IMR-90 (cell line): ENCODE results near the gene MYO7B. TPM values are rescaled to one million over a fixed set of nuclear protein-coding genes. Genes with fewer than 3 reads are reported as not detected.

ENCODE experiments used
- ATAC-seq: fragments of 200-7000 bp; cut with Tn5 transposase; 2 replicates; pipeline ENCODE4 v1.9.1; 2020; ENCODE audit warnings: low read depth, mild to moderate bottlenecking, moderate library complexity
- BruUV-seq: library from RNA; stranded (reverse); fragments of 400-500 nt; replicated peaks from 2 replicates; lab custom pipeline; 2021; lab: Mats Ljungman, UMichigan
- CTCF ChIA-PET: fragments of 300-600 bp; formaldehyde crosslinking; extraction: SDS; loops from one replicate; lab custom pipeline; 2021; ENCODE audit warnings: antibody characterized with exemption; lab: Yijun Ruan, JAX
- POLR2A ChIA-PET: fragments of 300-600 bp; sonication (Branson Sonifier 250); formaldehyde crosslinking; loops from one replicate; lab custom pipeline; 2022; ENCODE audit warnings: antibody characterized with exemption; ENCODE audit not compliant: unreplicated experiment; lab: Charles Lee
- DNase-seq: peaks from one replicate; pipeline ENCODE4 v3.0.0; 2013
- H2AFZ ChIP-seq: replicated peaks from 2 replicates; pipeline ENCODE3; 2013; ENCODE audit warnings: low read length, mild to moderate bottlenecking; ENCODE audit not compliant: poor library complexity
- H2AK5ac ChIP-seq: 2 replicates; pipeline ENCODE4 v1.6.1; 2013; ENCODE audit warnings: low read depth, low read length, inconsistent platforms
- H2AK9ac ChIP-seq: replicated peaks from 2 replicates; pipeline ENCODE3; 2013; ENCODE audit warnings: mild to moderate bottlenecking, low read depth, low read length, moderate library complexity; ENCODE audit not compliant: poor library complexity
- H2BK120ac ChIP-seq: 2 replicates; pipeline ENCODE4 v1.6.1; 2013; ENCODE audit warnings: low read depth, low read length, inconsistent platforms
- H2BK15ac ChIP-seq: 3 replicates; pipeline ENCODE4 v1.6.1; 2013; ENCODE audit warnings: low read depth, low read length, inconsistent platforms
- H2BK20ac ChIP-seq: 2 replicates; pipeline ENCODE4 v1.6.1; 2013; ENCODE audit warnings: low read depth, mild to moderate bottlenecking, inconsistent platforms, low read length, moderate library complexity
- H2BK5ac ChIP-seq: 2 replicates; pipeline ENCODE4 v1.6.1; 2013; ENCODE audit warnings: mild to moderate bottlenecking, low read depth, low read length, inconsistent platforms; ENCODE audit not compliant: poor library complexity, severe bottlenecking
- H3K14ac ChIP-seq: replicated peaks from 2 replicates; pipeline ENCODE4 v1.6.1; 2013; ENCODE audit warnings: low read depth, low read length, inconsistent platforms
- H3K18ac ChIP-seq: 2 replicates; pipeline ENCODE4 v1.6.1; 2013; ENCODE audit warnings: low read depth, low read length, control low read depth
- H3K23ac ChIP-seq: 2 replicates; pipeline ENCODE4 v1.6.1; 2013; ENCODE audit warnings: low read depth, low read length, inconsistent platforms
- H3K27ac ChIP-seq: 2 replicates; pipeline ENCODE4 v1.5.1; 2013; ENCODE audit warnings: mild to moderate bottlenecking, control low read depth, low read length; ENCODE audit not compliant: insufficient read depth
- H3K27me3 ChIP-seq: 2 replicates; pipeline ENCODE4 v1.6.1; 2013; ENCODE audit warnings: low read length; ENCODE audit not compliant: control insufficient read depth, insufficient read depth
- H3K36me3 ChIP-seq: 2 replicates; pipeline ENCODE4 v1.6.1; 2013; ENCODE audit warnings: low read length, mixed read lengths; ENCODE audit not compliant: control insufficient read depth, insufficient read depth
- H3K4ac ChIP-seq: 2 replicates; pipeline ENCODE4 v1.6.1; 2013; ENCODE audit warnings: low read depth, low read length, inconsistent platforms
- H3K4me1 ChIP-seq: 2 replicates; pipeline ENCODE4 v1.6.1; 2013; ENCODE audit warnings: low read length, mixed read lengths; ENCODE audit not compliant: control insufficient read depth, insufficient read depth
- H3K4me2 ChIP-seq: 2 replicates; pipeline ENCODE4 v1.6.1; 2013; ENCODE audit warnings: low read depth, mild to moderate bottlenecking, control low read depth, low read length, moderate library complexity
- H3K4me3 ChIP-seq: 2 replicates; pipeline ENCODE4 v1.5.1; 2013; ENCODE audit warnings: low read depth, mild to moderate bottlenecking, control low read depth, low read length, moderate library complexity; ENCODE audit not compliant: insufficient read depth
- H3K56ac ChIP-seq: 2 replicates; pipeline ENCODE4 v1.6.1; 2013; ENCODE audit warnings: low read length, inconsistent platforms; ENCODE audit not compliant: insufficient read depth; ENCODE audit errors: extremely low read depth
- H3K79me1 ChIP-seq, 2 experiments: 2 replicates each; pipeline ENCODE4 v1.6.1; 2013; ENCODE audit warnings: low read length in 2 of 2, inconsistent platforms in 1 of 2, low read depth in 1 of 2
- H3K9ac ChIP-seq: 2 replicates; pipeline ENCODE4 v1.6.1; 2013; ENCODE audit warnings: low read depth, low read length, control low read depth
- H3K9me1 ChIP-seq: 2 replicates; pipeline ENCODE4 v1.6.1; 2013; ENCODE audit warnings: low read length, inconsistent platforms; ENCODE audit not compliant: insufficient read depth
- H3K9me3 ChIP-seq: 2 replicates; pipeline ENCODE4 v1.6.1; 2013; ENCODE audit warnings: low read length; ENCODE audit not compliant: control insufficient read depth, insufficient read depth
- H4K20me1 ChIP-seq: 2 replicates; pipeline ENCODE4 v1.6.1; 2013; ENCODE audit warnings: low read length, inconsistent platforms; ENCODE audit not compliant: insufficient read depth
- H4K5ac ChIP-seq: 2 replicates; pipeline ENCODE4 v1.6.1; 2013; ENCODE audit warnings: mild to moderate bottlenecking, low read depth, low read length, control low read depth
- H4K8ac ChIP-seq, 2 experiments: 2 replicates each; pipeline ENCODE4 v1.6.1; 2013; ENCODE audit warnings: low read depth in 2 of 2, low read length in 2 of 2, control low read depth in 1 of 2, inconsistent platforms in 1 of 2
- H4K91ac ChIP-seq: 2 replicates; pipeline ENCODE4 v1.6.1; 2013; ENCODE audit warnings: low read depth, low read length, inconsistent platforms; ENCODE audit not compliant: insufficient read depth
- BHLHE40 ChIP-seq: fragments of 150-350 bp; IDR thresholded peaks from 2 replicates; pipeline ENCODE4 v1.6.1; 2016; ENCODE audit warnings: mild to moderate bottlenecking, low read depth, low read length
- CEBPB ChIP-seq: IDR thresholded peaks from 2 replicates; pipeline ENCODE4 v1.6.1; 2012; ENCODE audit warnings: low read depth, low read length, improper control_type of control experiment
- CHD1 ChIP-seq: IDR thresholded peaks from 2 replicates; pipeline ENCODE4 v1.6.1; 2012; ENCODE audit warnings: low read depth, low read length, improper control_type of control experiment
- CTCF ChIP-seq: conservative IDR thresholded peaks from 2 replicates; pipeline ENCODE4 v1.5.1; 2012; ENCODE audit warnings: mild to moderate bottlenecking, low read depth, low read length, improper control_type of control experiment
- ELK1 ChIP-seq: fragments of 150-350 bp; IDR thresholded peaks from 2 replicates; pipeline ENCODE4 v1.6.1; 2016; ENCODE audit warnings: low read depth, mild to moderate bottlenecking, low read length, moderate library complexity, borderline replicate concordance
- FOS ChIP-seq: fragments of 150-350 bp; IDR thresholded peaks from 2 replicates; pipeline ENCODE4 v1.6.1; 2016; ENCODE audit warnings: low read depth, low read length
- MAFK ChIP-seq: IDR thresholded peaks from 2 replicates; pipeline ENCODE4 v1.6.1; 2012; ENCODE audit warnings: low read depth, low read length, improper control_type of control experiment
- MAZ ChIP-seq: IDR thresholded peaks from 2 replicates; pipeline ENCODE4 v1.6.1; 2012; ENCODE audit warnings: low read depth, mild to moderate bottlenecking, low read length, improper control_type of control experiment, moderate library complexity, borderline replicate concordance
- MXI1 ChIP-seq: IDR thresholded peaks from 2 replicates; pipeline ENCODE4 v1.6.1; 2012; ENCODE audit warnings: low read depth, mild to moderate bottlenecking, low read length, moderate library complexity, borderline replicate concordance
- NFE2L2 ChIP-seq: fragments of 150-350 bp; IDR thresholded peaks from 2 replicates; pipeline ENCODE4 v1.6.1; 2016; ENCODE audit warnings: low read depth, mild to moderate bottlenecking, low read length
- POLR2A ChIP-seq: IDR thresholded peaks from 2 replicates; pipeline ENCODE4 v1.6.1; 2012; ENCODE audit warnings: mild to moderate bottlenecking, low read depth, low read length
- RAD21 ChIP-seq: IDR thresholded peaks from 2 replicates; pipeline ENCODE4 v1.6.1; 2012; ENCODE audit warnings: low read length, improper control_type of control experiment
- RCOR1 ChIP-seq: IDR thresholded peaks from 2 replicates; pipeline ENCODE4 v1.6.1; 2012; ENCODE audit warnings: mild to moderate bottlenecking, low read length, improper control_type of control experiment; ENCODE audit not compliant: insufficient replicate concordance
- RFX5 ChIP-seq: IDR thresholded peaks from 2 replicates; pipeline ENCODE4 v1.8.0; 2012; ENCODE audit warnings: low read depth, mild to moderate bottlenecking, low read length, moderate library complexity
- SMC3 ChIP-seq: fragments of 150-350 bp; IDR thresholded peaks from 2 replicates; pipeline ENCODE4 v1.6.1; 2016; ENCODE audit warnings: low read depth, mild to moderate bottlenecking, antibody characterized with exemption, low read length, moderate library complexity
- USF2 ChIP-seq: fragments of 150-350 bp; IDR thresholded peaks from 2 replicates; pipeline ENCODE4 v1.6.1; 2017; ENCODE audit warnings: mild to moderate bottlenecking, antibody characterized with exemption, low read length, low read depth
- WGBS, 2 experiments: methylation state at CpG; one replicate each; pipeline versions ENCODE4 v1.1.5 to v1.1.7; 2013; ENCODE audit warnings: missing lambda C conversion rate in 2 of 2; ENCODE audit not compliant: insufficient read length in 1 of 2; ENCODE audit errors: extremely low coverage in 2 of 2; 5-methylcytosine and 5-hydroxymethylcytosine counted together
- dilution Hi-C: fragments of 300-500 bp; cut with HindIII; formaldehyde crosslinking; loops from one replicate; pipeline ENCODE4 v1.14.3; 2018; ENCODE audit warnings: low sequenced_read_pairs; ENCODE audit not compliant: unreplicated experiment
- in situ Hi-C: fragments of 300-500 bp; cut with MboI; formaldehyde crosslinking; loops from 3 replicates; pipeline ENCODE4 v1.14.3; 2019; ENCODE audit warnings: low sequenced_read_pairs, inconsistent platforms, mixed read lengths
- intact Hi-C: fragments of 100-400 bp; cut with micrococcal nuclease; formaldehyde crosslinking; loops from 2 replicates; pipeline ENCODE4 v1.10.0; 2022
- polyA plus RNA-seq, 3 experiments: library from polyadenylated mRNA; depleted of rRNA; stranded (reverse); fragments of >200 nt; gene quantifications; 2 replicates each; pipeline ENCODE4 v1.2.3, GENCODE V29; 2012; ENCODE audit warnings: low replicate concordance in 1 of 3
- total RNA-seq: library from RNA; depleted of rRNA; stranded (reverse); fragments of >200 nt; gene quantifications from 2 replicates; pipeline ENCODE4 v1.2.3, GENCODE V29; 2012

Gene MYO7B
- total and polyA plus RNA-seq, 2 of the 4 experiments (the other 2 are of a cell fraction), result 0.18 to 0.46 TPM

GRCh38 chr2:127598711-127599110 lies 63.2 kb downstream of the MYO7B start:
- Histone ChIP-seq H4K20me1 (no peaks in the 10 kb centered on the region), H4K5ac (no peak overlapping the region), H3K27ac (no peak overlapping the region), H4K91ac (no peak overlapping the region), H3K23ac (no peak overlapping the region), H2AFZ (no peak overlapping the region), H3K56ac (no peak overlapping the region), H3K4ac (no peak overlapping the region), H3K79me1 (no peaks in the 10 kb centered on the region), H2AK9ac (no peak overlapping the region), H2BK5ac (no peak overlapping the region), H2AK5ac (no peak overlapping the region), H2BK15ac (no peak overlapping the region), H3K9me3 (peaks cover 13% of the 10 kb centered on the region), H3K4me2 (no peak overlapping the region), H3K14ac (no peak overlapping the region), H3K9ac (no peak overlapping the region), H3K4me3 (no peak overlapping the region), H3K4me1 (peaks cover 2% of the 10 kb centered on the region; the same call in 1 of the 2 replicates), H2BK120ac (no peak overlapping the region), H2BK20ac (no peak overlapping the region), H4K8ac (no peak overlapping the region), H3K9me1 (no peaks in the 10 kb centered on the region), H3K27me3 (no peaks in the 10 kb centered on the region), H3K18ac (no peak overlapping the region), H3K36me3 (no peaks in the 10 kb centered on the region)
- dilution Hi-C loops, result no loop called here
- intact Hi-C loops, result no loop called here
- ATAC-seq, result no peak
- no peak for DNase-seq
- no TSS peak for BruUV-seq
- WGBS, 2 experiments, result no CpG with 5 or more reads among the region's 3 CpGs
- in situ Hi-C loops, result no loop called here
- TF ChIP-seq USF2, result no peak
- no peak for TF ChIP-seq ELK1
- no peak for TF ChIP-seq BHLHE40
- TF ChIP-seq MXI1, result no peak
- no peak for TF ChIP-seq CEBPB
- TF ChIP-seq CTCF, result no peak
- no peak for TF ChIP-seq FOS
- TF ChIP-seq NFE2L2, result no peak
- TF ChIP-seq RFX5, result no peak
- no peak for TF ChIP-seq MAZ
- TF ChIP-seq POLR2A, result no peak
- no peak for TF ChIP-seq SMC3
- TF ChIP-seq MAFK, result no peak
- no peak for TF ChIP-seq RCOR1
- no peak for TF ChIP-seq RAD21
- TF ChIP-seq CHD1, result no peak
- CTCF ChIA-PET, result no interaction called here
- POLR2A ChIA-PET, result no interaction called here
